Measurements from ENCODE around the gene KLF9. TPM values are rescaled to one million over a fixed set of nuclear protein-coding genes. Genes with fewer than 3 reads are reported as not detected.

Gene KLF9
- total RNA-seq, 1 experiment from 2014 or later: 0.44 TPM

DNA sequence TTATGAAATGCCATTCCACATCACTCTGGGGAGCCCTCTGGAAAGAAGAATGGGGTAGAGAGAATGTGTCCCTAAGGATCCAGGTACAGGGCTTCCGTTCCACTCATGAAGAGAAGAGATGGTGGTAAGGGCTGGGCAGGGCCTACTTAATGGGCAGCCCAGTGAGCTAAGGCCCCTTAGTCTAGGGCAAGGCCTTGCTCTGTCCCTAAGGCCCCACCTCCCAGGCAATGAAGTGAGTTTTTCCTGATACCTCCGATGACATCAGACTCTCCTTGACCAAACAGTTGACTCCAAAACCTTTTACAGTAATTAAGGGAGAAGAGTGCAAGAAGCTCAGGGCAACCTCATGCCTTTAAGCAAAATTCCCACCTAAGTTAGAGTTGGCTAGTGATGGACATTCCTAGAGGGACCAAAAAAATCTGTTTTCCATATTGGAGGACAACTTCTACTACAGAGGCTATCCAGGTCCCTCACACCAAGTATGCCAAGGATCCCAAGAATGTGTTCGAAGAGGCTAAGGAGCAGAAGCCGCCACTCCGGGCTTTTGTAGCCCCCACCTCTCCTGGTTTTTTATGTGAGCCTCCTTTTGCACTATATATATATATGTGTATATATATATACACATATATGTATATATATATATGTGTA, 5.9 kb downstream of the KLF9 start:
- no TSS peak for BruUV-seq (replicated peaks)
- CTCF ChIA-PET: no interaction called here

DNA sequence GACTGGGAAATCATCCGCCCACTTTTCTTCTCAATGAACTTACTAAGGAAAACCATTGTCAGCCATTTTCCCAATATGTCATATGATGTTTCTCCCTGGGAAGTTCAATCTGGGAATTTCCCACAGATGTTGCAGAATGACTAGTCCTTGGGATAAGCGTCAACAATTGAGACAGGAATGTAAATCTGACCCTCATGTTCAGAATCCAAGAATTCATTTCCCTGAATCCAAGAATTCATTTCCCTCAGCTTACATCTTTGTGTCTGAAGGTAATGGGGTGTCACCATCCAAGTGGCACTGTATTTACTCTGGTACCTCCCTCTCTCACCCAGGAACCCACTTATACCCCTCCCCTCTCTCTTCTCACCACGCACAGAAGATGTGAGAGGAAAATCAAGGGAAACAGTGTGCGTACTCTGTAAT, 7.4 kb downstream of the KLF9 start:
- Histone ChIP-seq H3K9me2 (replicated peaks; ENCODE audit: low read length) (no peaks in the 10 kb centered on the region), H4K20me1 (ENCODE audit: low read length) (no peaks in the 10 kb centered on the region), H3K4me1 (ENCODE audit: insufficient read depth, low read length) (no peaks in the 10 kb centered on the region), H3K9ac (ENCODE audit: low read length) (no peak overlapping the region), H3F3A (ENCODE audit: low read length, unreplicated experiment) (no peaks in the 10 kb centered on the region), H3K4me3 (ENCODE audit: low read length) (no peak overlapping the region), H2AFZ (ENCODE audit: low read length) (no peak overlapping the region), H3K9me3 (ENCODE audit: low read length) (no peaks in the 10 kb centered on the region), H3K79me2 (ENCODE audit: low read length) (no peaks in the 10 kb centered on the region), H3K27me3 (ENCODE audit: low read length) (peaks cover 20% of the 10 kb centered on the region), H3K36me3 (ENCODE audit: low read depth, low read length) (no peaks in the 10 kb centered on the region), H3K27ac (ENCODE audit: low read length) (no peak overlapping the region), H3K4me2 (ENCODE audit: low read length) (no peak overlapping the region)
- no TSS peak for BruUV-seq (replicated peaks)
- ChIA-PET POLR2A (ENCODE audit: unreplicated experiment) (interaction anchor here (0.6 kb wide), 2 partner anchors 12 to 13 kb away, joined by 4 to 6 read pairs; no protein-coding TSS in a partner anchor), CTCF (no interaction called here)
- ATAC-seq: no peak
- TF ChIP-seq EZH2 (IDR thresholded peaks at IDR 0.05; ENCODE audit: low read length, unreplicated experiment): no peak
- DNase-seq: no peak
- intact Hi-C loops (cut with micrococcal nuclease): no loop called here

More for the DNA sequence above, 5.9 kb downstream of the KLF9 start:
- DNase-seq (no peak), ATAC-seq (no peak)
- no peak for TF ChIP-seq EZH2phosphoT487 (IDR thresholded peaks at IDR 0.05; ENCODE audit: borderline replicate concordance, low read length)
- TF ChIP-seq EZH2 (IDR thresholded peaks at IDR 0.05; ENCODE audit: low read length, unreplicated experiment): no peak
- TF ChIP-seq, protein P1, sequence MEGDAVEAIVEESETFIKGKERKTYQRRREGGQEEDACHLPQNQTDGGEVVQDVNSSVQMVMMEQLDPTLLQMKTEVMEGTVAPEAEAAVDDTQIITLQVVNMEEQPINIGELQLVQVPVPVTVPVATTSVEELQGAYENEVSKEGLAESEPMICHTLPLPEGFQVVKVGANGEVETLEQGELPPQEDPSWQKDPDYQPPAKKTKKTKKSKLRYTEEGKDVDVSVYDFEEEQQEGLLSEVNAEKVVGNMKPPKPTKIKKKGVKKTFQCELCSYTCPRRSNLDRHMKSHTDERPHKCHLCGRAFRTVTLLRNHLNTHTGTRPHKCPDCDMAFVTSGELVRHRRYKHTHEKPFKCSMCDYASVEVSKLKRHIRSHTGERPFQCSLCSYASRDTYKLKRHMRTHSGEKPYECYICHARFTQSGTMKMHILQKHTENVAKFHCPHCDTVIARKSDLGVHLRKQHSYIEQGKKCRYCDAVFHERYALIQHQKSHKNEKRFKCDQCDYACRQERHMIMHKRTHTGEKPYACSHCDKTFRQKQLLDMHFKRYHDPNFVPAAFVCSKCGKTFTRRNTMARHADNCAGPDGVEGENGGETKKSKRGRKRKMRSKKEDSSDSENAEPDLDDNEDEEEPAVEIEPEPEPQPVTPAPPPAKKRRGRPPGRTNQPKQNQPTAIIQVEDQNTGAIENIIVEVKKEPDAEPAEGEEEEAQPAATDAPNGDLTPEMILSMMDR (conservative IDR thresholded peaks at IDR 0.05; ENCODE audit: low read depth, low read length): no peak
- peaks cover 4% of the 10 kb centered on the region; the same call in 1 of the 2 replicates for H3K4me1 ChIP-seq (ENCODE audit: insufficient read depth, low read length)
- no peak overlapping the region for H2AFZ ChIP-seq (ENCODE audit: low read length)
- no peaks in the 10 kb centered on the region for H3F3A ChIP-seq (ENCODE audit: low read length, unreplicated experiment)
- H3K9me3 ChIP-seq (ENCODE audit: low read length): no peaks in the 10 kb centered on the region
- no peaks in the 10 kb centered on the region for H3K79me2 ChIP-seq (ENCODE audit: low read length)
- intact Hi-C loops (cut with micrococcal nuclease): no loop called here
- H3K27ac ChIP-seq (ENCODE audit: low read length): no peak overlapping the region
- H3K9me2 ChIP-seq (replicated peaks; ENCODE audit: low read length): no peaks in the 10 kb centered on the region
- H3K27me3 ChIP-seq (ENCODE audit: low read length): peaks cover 31% of the 10 kb centered on the region
- no peak overlapping the region for H3K9ac ChIP-seq (ENCODE audit: low read length)
- H3K4me2 ChIP-seq (ENCODE audit: low read length): no peak overlapping the region
- POLR2A ChIA-PET (ENCODE audit: unreplicated experiment): no interaction called here
- no peaks in the 10 kb centered on the region for H4K20me1 ChIP-seq (ENCODE audit: low read length)
- no peak overlapping the region for H3K4me3 ChIP-seq (ENCODE audit: low read length)
- no peaks in the 10 kb centered on the region for H3K36me3 ChIP-seq (ENCODE audit: low read depth, low read length)

DNA sequence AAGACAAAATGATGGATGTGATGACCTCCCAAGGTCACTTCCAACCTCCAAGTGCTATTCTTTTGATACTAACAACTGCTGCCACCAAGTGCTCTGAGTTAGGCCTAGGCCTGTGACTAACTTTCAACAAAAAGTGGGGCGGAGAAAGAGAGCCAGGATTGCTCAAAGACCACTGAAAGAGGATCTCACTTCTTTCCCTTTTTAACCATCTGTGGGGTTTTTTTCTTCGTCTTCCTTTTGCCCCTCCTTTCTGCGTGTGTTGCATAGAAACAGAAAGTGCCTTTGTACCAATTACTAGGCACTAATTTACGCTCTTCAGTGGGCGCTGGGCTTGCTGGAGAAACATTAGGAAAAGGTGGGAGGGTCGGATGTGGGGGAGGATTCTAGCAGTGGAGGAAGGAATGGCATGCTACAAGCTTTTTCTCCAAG, 8.0 kb downstream of the KLF9 start:
- no peaks in the 10 kb centered on the region for H3K4me1 ChIP-seq (ENCODE audit: insufficient read depth, low read length)
- H4K20me1 ChIP-seq (ENCODE audit: low read length): no peaks in the 10 kb centered on the region
- ChIA-PET CTCF (no interaction called here), POLR2A (ENCODE audit: unreplicated experiment) (no interaction called here)
- no peak overlapping the region for H3K27ac ChIP-seq (ENCODE audit: low read length)
- H3K27me3 ChIP-seq (ENCODE audit: low read length): peaks cover 13% of the 10 kb centered on the region; the same call in 1 of the 2 replicates
- no peaks in the 10 kb centered on the region for H3K9me2 ChIP-seq (replicated peaks; ENCODE audit: low read length)
- H3K79me2 ChIP-seq (ENCODE audit: low read length): no peaks in the 10 kb centered on the region
- TF ChIP-seq EZH2phosphoT487 (IDR thresholded peaks at IDR 0.05; ENCODE audit: borderline replicate concordance, low read length): no peak
- TF ChIP-seq, protein P1 (conservative IDR thresholded peaks at IDR 0.05; ENCODE audit: low read depth, low read length): no peak
- TF ChIP-seq EZH2 (IDR thresholded peaks at IDR 0.05; ENCODE audit: low read length, unreplicated experiment): no peak
- no peaks in the 10 kb centered on the region for H3F3A ChIP-seq (ENCODE audit: low read length, unreplicated experiment)
- ATAC-seq (no peak), DNase-seq (no peak)
- intact Hi-C loops (cut with micrococcal nuclease): no loop called here
- no peak overlapping the region for H3K9ac ChIP-seq (ENCODE audit: low read length)
- no peak overlapping the region for H3K4me2 ChIP-seq (ENCODE audit: low read length)
- BruUV-seq (replicated peaks): no TSS peak
- H3K36me3 ChIP-seq (ENCODE audit: low read depth, low read length): no peaks in the 10 kb centered on the region
- H3K9me3 ChIP-seq (ENCODE audit: low read length): no peaks in the 10 kb centered on the region
- no peak overlapping the region for H2AFZ ChIP-seq (ENCODE audit: low read length)
- H3K4me3 ChIP-seq (ENCODE audit: low read length): no peak overlapping the region
